H1 (cell line): ENCODE results near the gene PEX1. TPM values are rescaled to one million over a fixed set of nuclear protein-coding genes. Genes with fewer than 3 reads are reported as not detected.

Experiments used
- CTCF ChIA-PET: fragments of 300-600 bp; sonication (Branson Sonifier 250); formaldehyde crosslinking; loops from one replicate; lab custom pipeline; 2021; ENCODE audit not compliant: partially characterized antibody; lab: Charles Lee
- POLR2A ChIA-PET: fragments of 300-600 bp; sonication (Branson Sonifier 250); formaldehyde crosslinking; loops from one replicate; lab custom pipeline; 2021; ENCODE audit warnings: inconsistent platforms; ENCODE audit not compliant: partially characterized antibody; lab: Charles Lee
- DNase-seq, 2 experiments: peaks; one replicate each; pipeline versions ENCODE4 v3.0.0 to v3.0.0-alpha.2; 2010 to 2022; ENCODE audit warnings: low spot score in 2 of 2, low read depth in 1 of 2, mixed read lengths in 1 of 2
- FAIRE-seq: peaks from 2 replicates; lab custom pipeline; 2011; peaks lifted over from hg19 to GRCh38; lab: Jason Lieb, UNC
- H2AFZ ChIP-seq: 2 replicates; pipeline ENCODE4 v1.8.1; 2012; ENCODE audit warnings: low read length, inconsistent platforms
- H2AK5ac ChIP-seq: 2 replicates; pipeline ENCODE4 v1.6.1; 2013; ENCODE audit warnings: low read depth, low read length
- H2BK120ac ChIP-seq: replicated peaks from 2 replicates; pipeline ENCODE3; 2013; ENCODE audit warnings: low read depth, low read length, inconsistent platforms
- H2BK12ac ChIP-seq: 2 replicates; pipeline ENCODE4 v1.6.1; 2013; ENCODE audit warnings: low read depth, low read length
- H2BK15ac ChIP-seq: 2 replicates; pipeline ENCODE4 v1.6.1; 2013; ENCODE audit warnings: low read length
- H2BK20ac ChIP-seq: 2 replicates; pipeline ENCODE4 v1.6.1; 2013; ENCODE audit warnings: low read length
- H2BK5ac ChIP-seq: 2 replicates; pipeline ENCODE4 v1.6.1; 2013; ENCODE audit warnings: low read depth, low read length
- H3K14ac ChIP-seq: 2 replicates; pipeline ENCODE4 v1.6.1; 2013; ENCODE audit warnings: inconsistent platforms; ENCODE audit not compliant: insufficient read length
- H3K18ac ChIP-seq: 2 replicates; pipeline ENCODE4 v1.6.1; 2013; ENCODE audit warnings: low read length; ENCODE audit errors: extremely low read depth
- H3K23ac ChIP-seq: 2 replicates; pipeline ENCODE4 v1.6.1; 2013; ENCODE audit warnings: inconsistent platforms; ENCODE audit not compliant: insufficient read length
- H3K23me2 ChIP-seq: 2 replicates; pipeline ENCODE4 v1.6.1; 2013; ENCODE audit warnings: low read depth, low read length
- H3K27ac ChIP-seq: 2 replicates; pipeline ENCODE4 v1.6.1; 2011; ENCODE audit warnings: low read depth, low read length, inconsistent platforms
- H3K27me3 ChIP-seq, 4 experiments: replicated peaks in 1 of 4; 1 replicate in 1 of 4; 2 replicates in 3 of 4; pipeline versions ENCODE4 v1.6.1 to v1.8.1; 2011 to 2013; ENCODE audit warnings: low read length in 3 of 4, mild to moderate bottlenecking in 3 of 4, inconsistent platforms in 2 of 4, mixed read lengths in 2 of 4, moderate library complexity in 1 of 4; ENCODE audit not compliant: control insufficient read depth in 3 of 4, insufficient read depth in 3 of 4; ENCODE audit errors: extremely low read depth in 1 of 4
- H3K36me3 ChIP-seq, 4 experiments: 2 replicates each; pipeline versions ENCODE4 v1.6.1 to v1.8.1; 2011 to 2013; ENCODE audit warnings: mild to moderate bottlenecking in 4 of 4, low read length in 3 of 4, moderate library complexity in 2 of 4, control low read depth in 1 of 4, inconsistent platforms in 1 of 4; ENCODE audit not compliant: insufficient read depth in 4 of 4, control insufficient read depth in 2 of 4
- H3K4ac ChIP-seq: replicated peaks from 2 replicates; pipeline ENCODE3; 2013; ENCODE audit warnings: low read length, low read depth, mixed read lengths, inconsistent platforms; ENCODE audit not compliant: insufficient read length
- H3K4me1 ChIP-seq, 4 experiments: replicated peaks in 1 of 4; 1 replicate in 1 of 4; 2 replicates in 3 of 4; pipeline versions ENCODE4 v1.6.1 to v1.8.1; 2011 to 2013; ENCODE audit warnings: low read length in 3 of 4, inconsistent platforms in 2 of 4, mixed read lengths in 1 of 4; ENCODE audit not compliant: insufficient read depth in 4 of 4, control insufficient read depth in 3 of 4
- H3K4me2 ChIP-seq, 2 experiments: 2 replicates each; pipeline versions ENCODE4 v1.6.1 to v1.8.1; 2011 to 2013; ENCODE audit warnings: low read depth in 2 of 2, low read length in 2 of 2, control low read depth in 1 of 2, inconsistent platforms in 1 of 2, mild to moderate bottlenecking in 1 of 2; ENCODE audit not compliant: insufficient read depth in 1 of 2
- H3K4me3 ChIP-seq, 4 experiments: fragments of 200-600, 300-600 bp in 1 of 4; sonication (generic), shearing (Covaris generic), sonication (Bioruptor Twin) in 1 of 4; 2 replicates each; pipeline versions ENCODE4 v1.5.1 to v1.8.1; 2011 to 2016; ENCODE audit warnings: low read length in 4 of 4, low read depth in 3 of 4, control low read depth in 2 of 4, inconsistent platforms in 2 of 4, mild to moderate bottlenecking in 2 of 4, mixed read lengths in 1 of 4, moderate library complexity in 1 of 4; ENCODE audit not compliant: insufficient read depth in 2 of 4; ENCODE audit errors: extremely low read depth in 1 of 4
- H3K56ac ChIP-seq: replicated peaks from 2 replicates; pipeline ENCODE3; 2013; ENCODE audit warnings: low read depth, mild to moderate bottlenecking, mixed read lengths, low read length, inconsistent platforms; ENCODE audit not compliant: insufficient read length
- H3K79me1 ChIP-seq: 2 replicates; pipeline ENCODE4 v1.6.1; 2013; ENCODE audit warnings: low read depth, low read length, control low read depth
- H3K79me2 ChIP-seq, 2 experiments: 2 replicates each; pipeline versions ENCODE4 v1.6.1 to v1.8.1; 2012 to 2013; ENCODE audit warnings: low read length in 2 of 2, mild to moderate bottlenecking in 2 of 2, inconsistent platforms in 1 of 2; ENCODE audit not compliant: insufficient read depth in 2 of 2, control insufficient read depth in 1 of 2
- H3K9ac ChIP-seq, 4 experiments: replicated peaks in 1 of 4; 1 replicate in 1 of 4; 2 replicates in 3 of 4; pipeline versions ENCODE4 v1.6.1 to v1.8.1; 2011 to 2013; ENCODE audit warnings: low read depth in 3 of 4, low read length in 3 of 4, control low read depth in 2 of 4, mild to moderate bottlenecking in 2 of 4, moderate library complexity in 2 of 4, inconsistent platforms in 1 of 4; ENCODE audit errors: extremely low read depth in 1 of 4
- H3K9me3 ChIP-seq, 2 experiments: 2 replicates each; pipeline versions ENCODE4 v1.6.1 to v1.8.1; 2012 to 2013; ENCODE audit warnings: mild to moderate bottlenecking in 2 of 2, moderate library complexity in 2 of 2, control low read depth in 1 of 2, inconsistent platforms in 1 of 2, low read depth in 1 of 2, low read length in 1 of 2, mixed read lengths in 1 of 2; ENCODE audit not compliant: insufficient read depth in 2 of 2
- H4K20me1 ChIP-seq, 2 experiments: replicated peaks in 1 of 2; 2 replicates each; pipeline versions ENCODE3 to v1.8.1; 2011 to 2013; ENCODE audit warnings: inconsistent platforms in 2 of 2, low read length in 2 of 2, mild to moderate bottlenecking in 1 of 2; ENCODE audit not compliant: insufficient read depth in 2 of 2, control insufficient read depth in 1 of 2
- H4K5ac ChIP-seq: 2 replicates; pipeline ENCODE4 v1.6.1; 2013; ENCODE audit warnings: low read length, low read depth, mixed read lengths, inconsistent platforms; ENCODE audit not compliant: insufficient read length
- H4K8ac ChIP-seq: 2 replicates; pipeline ENCODE4 v1.8.0; 2013; ENCODE audit warnings: mild to moderate bottlenecking, moderate library complexity, low read length, inconsistent platforms; ENCODE audit not compliant: insufficient read depth; ENCODE audit errors: extremely low read depth
- H4K91ac ChIP-seq: replicated peaks from 2 replicates; pipeline ENCODE3; 2013; ENCODE audit warnings: low read length, mixed read lengths, inconsistent platforms; ENCODE audit not compliant: insufficient read length
- BCL11A ChIP-seq, 2 experiments: IDR thresholded peaks; one replicate each; pipeline ENCODE4 v1.6.1; 2011; ENCODE audit warnings: low read depth in 2 of 2, low read length in 2 of 2, mild to moderate bottlenecking in 2 of 2
- CTCF ChIP-seq, 3 experiments: IDR thresholded peaks; 1 replicate in 2 of 3; 2 replicates in 1 of 3; pipeline versions ENCODE4 v1.5.1 to v1.6.1; 2011; ENCODE audit warnings: low read length in 3 of 3, mild to moderate bottlenecking in 3 of 3, inconsistent platforms in 2 of 3, low read depth in 1 of 3, moderate library complexity in 1 of 3; ENCODE audit not compliant: insufficient read depth in 1 of 3; ENCODE audit errors: control extremely low read depth in 1 of 3
- E2F6 ChIP-seq: IDR thresholded peaks from 2 replicates; pipeline ENCODE4 v1.6.1; 2012; ENCODE audit warnings: inconsistent platforms
- KDM5A ChIP-seq: fragments of 200-600 bp; IDR thresholded peaks from 2 replicates; pipeline ENCODE4 v1.7.1; 2012; ENCODE audit warnings: mild to moderate bottlenecking, low read length, inconsistent platforms, mixed read lengths
- POLR2A ChIP-seq, 2 experiments: IDR thresholded peaks; 1 replicate in 1 of 2; 2 replicates in 1 of 2; pipeline ENCODE4 v1.6.1; 2011; ENCODE audit warnings: low read depth in 2 of 2, low read length in 2 of 2, mild to moderate bottlenecking in 2 of 2; ENCODE audit errors: control extremely low read depth in 1 of 2
- RAD21 ChIP-seq, 2 experiments: IDR thresholded peaks in 1 of 2; conservative IDR thresholded peaks in 1 of 2; 2 replicates each; pipeline ENCODE4 v1.6.1; 2011; ENCODE audit warnings: low read depth in 2 of 2, low read length in 2 of 2, improper control_type of control experiment in 1 of 2, inconsistent platforms in 1 of 2, mild to moderate bottlenecking in 1 of 2, moderate library complexity in 1 of 2
- RBBP5 ChIP-seq: IDR thresholded peaks from 2 replicates; pipeline ENCODE4 v1.7.1; 2012; ENCODE audit warnings: low read depth, mild to moderate bottlenecking, inconsistent platforms, low read length, moderate library complexity, borderline replicate concordance
- TCF12 ChIP-seq: IDR thresholded peaks from 2 replicates; pipeline ENCODE4 v1.6.1; 2011; ENCODE audit warnings: low read depth, mild to moderate bottlenecking, low read length
- WGBS, 2 experiments: shearing (Covaris generic) in 1 of 2; methylation state at CpG; one replicate each; pipeline versions ENCODE4 v1.1.6 to v1.1.7; 2013 to 2015; ENCODE audit warnings: low lambda C conversion rate in 2 of 2, mixed read lengths in 2 of 2, inconsistent platforms in 1 of 2, low coverage in 1 of 2, missing lambda C conversion rate in 1 of 2; ENCODE audit not compliant: insufficient replicate concordance in 2 of 2, insufficient coverage in 1 of 2, insufficient read length in 1 of 2; ENCODE audit errors: extremely low coverage in 1 of 2, missing lambda C conversion rate in 1 of 2; 5-methylcytosine and 5-hydroxymethylcytosine counted together
- polyA plus RNA-seq, 7 experiments: library from polyadenylated mRNA; depleted of rRNA in 3 of 7; stranded (reverse) in 5 of 7; unstranded in 2 of 7; fragments of >200 nt in 5 of 7; fragments of 200-250 nt in 2 of 7; gene quantifications; 1 replicate in 5 of 7; 2 replicates in 1 of 7; 4 replicates in 1 of 7; pipeline versions ENCODE4 v1.2.1 to v1.2.3, GENCODE V29; 2011 to 2013; ENCODE audit warnings: missing spikeins in 2 of 7, mixed read lengths in 2 of 7
- total RNA-seq: library from RNA; stranded (reverse); fragmentation: NEBNext Ultra II Directional; extraction: Animal tissue kit (Norgen Biotek cat#: 25700); gene quantifications from 2 replicates; pipeline ENCODE4 v1.2.1, GENCODE V29; 2021

The PEX1 gene
- total and polyA plus RNA-seq, 2 of the 8 experiments (the other 6 are each of a cell fraction or from before 2014, with no cell fraction given) = 16.4 to 23.9 TPM

GRCh38 chr7:92446869-92447344 is 81.4 kb downstream of the PEX1 start:
- Histone ChIP-seq H3K14ac (no peak overlapping the region), H4K91ac (no peak overlapping the region), H3K27ac (no peak overlapping the region), H3K79me1 (no peaks in the 10 kb centered on the region; the same call in 1 of the 2 replicates), H2BK120ac (no peak overlapping the region), H3K9me3 (no peaks in the 10 kb centered on the region), H2AK5ac (no peak overlapping the region), H3K56ac (no peak overlapping the region), H2BK5ac (no peak overlapping the region), H3K9ac (peak overlapping the region in 2 of 4 experiments; percentile 96 to 97; a peak in 4 of 7 replicates), H3K4me1 (no peaks in the 10 kb centered on the region), H3K4me2 (peak overlapping the region in 1 of 2 experiments; percentile 36; a peak in 1 of 4 replicates), H3K36me3 (peaks cover 4 to 31% (median 20%) of the 10 kb centered on the region in 4 experiments), H3K18ac (no peak overlapping the region), H2AFZ (peak overlapping the region; percentile 94), H4K8ac (peak overlapping the region; percentile 75; the same call in 1 of the 2 replicates), H4K20me1 (peaks cover 2 to 5% of the 10 kb centered on the region in 2 experiments), H3K23me2 (peaks cover 3% of the 10 kb centered on the region; the same call in 1 of the 2 replicates), H2BK12ac (no peak overlapping the region), H3K4ac (no peak overlapping the region), H3K27me3 (no peaks in the 10 kb centered on the region), H3K4me3 (peak overlapping the region in 3 of 4 experiments; percentile 88 to 94 (median 90); a peak in 4 of 8 replicates), H4K5ac (no peak overlapping the region), H2BK15ac (no peak overlapping the region), H3K79me2 (peaks cover 0 to 20% of the 10 kb centered on the region in 2 experiments; a peak in 2 of 4 replicates), H3K23ac (no peak overlapping the region), H2BK20ac (no peak overlapping the region)
- TF ChIP-seq TCF12 (0 out of 2 replicates have a peak, but pooled peaks have one; percentile 1), RAD21 (IDR thresholded peaks at IDR 0.05 in 1 of 2, conservative IDR thresholded peaks at IDR 0.05 in 1 of 2; ENCODE audit: low read depth in 2 of 2, low read length in 2 of 2) (peak in 1 of 2 experiments; percentile 93; a peak in 3 of 4 replicates), CTCF (IDR thresholded peaks at IDR 0.05; ENCODE audit: control extremely low read depth in 1 of 3, insufficient read depth in 1 of 3, low read depth in 1 of 3, low read length in 3 of 3) (no peak; a peak in 1 of 4 replicates), POLR2A (IDR thresholded peaks at IDR 0.05; ENCODE audit: control extremely low read depth in 1 of 2, low read depth in 2 of 2, low read length in 2 of 2) (no peak), BCL11A (IDR thresholded peaks at IDR 0.05; ENCODE audit: low read depth in 2 of 2, low read length in 2 of 2) (no peak), E2F6 (peak; percentile 72; the same call in 1 of the 2 replicates), KDM5A (no peak), RBBP5 (no peak)
- WGBS, 2 experiments = 58% methylated on average over 20 of the region's 21 CpGs; no CpG with 5 or more reads in 1 of the 2 experiments
- POLR2A ChIA-PET = interaction anchor here (0.6 to 3.1 kb wide), 25 partner anchors 9 to 545 kb away, joined by 3 to 34 read pairs (median 4); partner anchors contain the start of genes ANKIB1, CYP51A1, KRIT1 and LRRD1
- CTCF ChIA-PET = interaction anchor here (0.6 to 6.4 kb wide), 36 partner anchors 9 to 605 kb away, joined by 3 to 159 read pairs (median 4); partner anchors contain the start of genes ANKIB1, CYP51A1 and KRIT1
- FAIRE-seq (peak; percentile 60), DNase-seq (no peak)
